ENCODE results near the gene TUT4. TPM values are rescaled to one million over a fixed set of nuclear protein-coding genes. Genes with fewer than 3 reads are reported as not detected.

TUT4 gene
- total and polyA plus RNA-seq, 2 experiments from 2014 or later: 37.9 to 58.0 TPM

GRCh38 chr1:52479076-52479475, 73.8 kb downstream of the TUT4 start:
- Histone ChIP-seq H4K20me1 (ENCODE audit: insufficient read depth, poor library complexity, severe bottlenecking) (no peaks in the 10 kb centered on the region), H3K36me3 (replicated peaks; ENCODE audit: insufficient read depth, low read depth) (no peaks in the 10 kb centered on the region)

DNA sequence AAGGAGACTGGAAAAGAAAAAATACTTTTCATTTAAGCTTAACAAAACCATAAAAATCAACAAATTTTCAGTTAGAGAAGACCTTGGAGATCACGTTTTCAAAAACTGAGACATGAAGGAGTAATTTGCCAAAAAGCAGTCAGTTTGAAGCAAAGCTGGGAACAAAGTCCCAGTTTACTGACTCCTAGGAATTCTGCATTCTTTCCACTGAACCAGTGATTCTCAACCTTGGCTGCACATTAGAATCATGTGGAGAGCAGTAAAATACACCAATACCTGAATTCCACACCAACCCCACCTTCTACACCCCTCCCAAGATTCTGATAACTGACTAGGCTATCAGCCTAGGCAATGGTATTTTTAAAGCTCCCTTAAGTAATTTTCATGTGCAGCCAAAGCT, 75.0 kb downstream of the TUT4 start:
- TF ChIP-seq, protein P1, sequence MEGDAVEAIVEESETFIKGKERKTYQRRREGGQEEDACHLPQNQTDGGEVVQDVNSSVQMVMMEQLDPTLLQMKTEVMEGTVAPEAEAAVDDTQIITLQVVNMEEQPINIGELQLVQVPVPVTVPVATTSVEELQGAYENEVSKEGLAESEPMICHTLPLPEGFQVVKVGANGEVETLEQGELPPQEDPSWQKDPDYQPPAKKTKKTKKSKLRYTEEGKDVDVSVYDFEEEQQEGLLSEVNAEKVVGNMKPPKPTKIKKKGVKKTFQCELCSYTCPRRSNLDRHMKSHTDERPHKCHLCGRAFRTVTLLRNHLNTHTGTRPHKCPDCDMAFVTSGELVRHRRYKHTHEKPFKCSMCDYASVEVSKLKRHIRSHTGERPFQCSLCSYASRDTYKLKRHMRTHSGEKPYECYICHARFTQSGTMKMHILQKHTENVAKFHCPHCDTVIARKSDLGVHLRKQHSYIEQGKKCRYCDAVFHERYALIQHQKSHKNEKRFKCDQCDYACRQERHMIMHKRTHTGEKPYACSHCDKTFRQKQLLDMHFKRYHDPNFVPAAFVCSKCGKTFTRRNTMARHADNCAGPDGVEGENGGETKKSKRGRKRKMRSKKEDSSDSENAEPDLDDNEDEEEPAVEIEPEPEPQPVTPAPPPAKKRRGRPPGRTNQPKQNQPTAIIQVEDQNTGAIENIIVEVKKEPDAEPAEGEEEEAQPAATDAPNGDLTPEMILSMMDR (IDR thresholded peaks at IDR 0.05; ENCODE audit: poor library complexity): no peak
- no peak for TF ChIP-seq EZH2 (IDR thresholded peaks at IDR 0.05; ENCODE audit: borderline replicate concordance)
- no peak for TF ChIP-seq EZH2phosphoT487 (IDR thresholded peaks at IDR 0.05; ENCODE audit: low read depth, severe bottlenecking, unreplicated experiment)
- 83% methylated on average over 1 of the region's 1 CpG for WGBS (ENCODE audit: low lambda C conversion rate, missing lambda C conversion rate)

More at GRCh38 chr1:52479076-52479475, 73.8 kb downstream of the TUT4 start:
- Histone ChIP-seq H3K4me2 (no peak overlapping the region), H3K27me3 (no peaks in the 10 kb centered on the region), H2AFZ (no peak overlapping the region), H3K4me3 (no peak overlapping the region), H3K27ac (no peak overlapping the region), H3K4me1 (ENCODE audit: insufficient read depth) (no peaks in the 10 kb centered on the region), H3K9me3 (ENCODE audit: low read depth) (no peaks in the 10 kb centered on the region), H3K79me2 (no peaks in the 10 kb centered on the region), H3K9me2 (replicated peaks; ENCODE audit: insufficient read depth) (no peaks in the 10 kb centered on the region)
- 98% methylated on average over 2 of the region's 2 CpGs for WGBS (ENCODE audit: low lambda C conversion rate, missing lambda C conversion rate)
- TF ChIP-seq EZH2 (IDR thresholded peaks at IDR 0.05; ENCODE audit: borderline replicate concordance) (no peak), EZH2phosphoT487 (IDR thresholded peaks at IDR 0.05; ENCODE audit: low read depth, severe bottlenecking, unreplicated experiment) (no peak)
- TF ChIP-seq, protein P1 (IDR thresholded peaks at IDR 0.05; ENCODE audit: poor library complexity): no peak
- DNase-seq (ENCODE audit: low spot score): no peak

DNA sequence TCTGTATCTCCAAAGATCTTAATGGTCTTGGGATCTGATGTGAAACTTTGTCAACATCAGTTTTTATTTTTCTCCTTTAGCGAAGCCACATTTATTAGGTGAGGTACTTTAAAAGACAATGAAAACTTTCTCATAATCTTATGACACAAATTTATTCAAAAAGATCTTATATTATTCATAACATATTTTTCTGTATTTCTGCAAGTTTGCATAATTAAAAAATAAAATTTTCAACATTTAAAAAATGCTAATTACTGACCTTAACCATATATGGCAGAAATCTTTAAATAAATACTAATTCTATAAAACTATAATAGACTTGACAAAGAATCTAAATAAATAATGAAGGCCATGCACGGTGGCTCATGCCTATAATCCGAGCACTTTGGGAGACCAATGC, 75.9 kb downstream of the TUT4 start:
- no peak overlapping the region for H2AFZ ChIP-seq
- H3K27ac ChIP-seq: no peak overlapping the region
- H3K36me3 ChIP-seq (replicated peaks; ENCODE audit: insufficient read depth, low read depth): no peaks in the 10 kb centered on the region
- TF ChIP-seq EZH2phosphoT487 (IDR thresholded peaks at IDR 0.05; ENCODE audit: low read depth, severe bottlenecking, unreplicated experiment): no peak
- no peaks in the 10 kb centered on the region for H3K79me2 ChIP-seq
- no peak for DNase-seq (ENCODE audit: low spot score)
- no peak overlapping the region for H3K4me2 ChIP-seq
- no peak overlapping the region for H3K4me3 ChIP-seq
- 90% methylated on average over 3 of the region's 3 CpGs for WGBS (ENCODE audit: low lambda C conversion rate, missing lambda C conversion rate)
- no peaks in the 10 kb centered on the region for H3K27me3 ChIP-seq
- H4K20me1 ChIP-seq (ENCODE audit: insufficient read depth, poor library complexity, severe bottlenecking): no peaks in the 10 kb centered on the region
- H3K4me1 ChIP-seq (ENCODE audit: insufficient read depth): no peaks in the 10 kb centered on the region
- no peaks in the 10 kb centered on the region for H3K9me3 ChIP-seq (ENCODE audit: low read depth)
- H3K9me2 ChIP-seq (replicated peaks; ENCODE audit: insufficient read depth): no peaks in the 10 kb centered on the region

More for the DNA sequence above, 75.0 kb downstream of the TUT4 start:
- Histone ChIP-seq H2AFZ (no peak overlapping the region), H3K4me3 (no peak overlapping the region), H3K27me3 (no peaks in the 10 kb centered on the region), H3K4me2 (no peak overlapping the region), H3K9me3 (ENCODE audit: low read depth) (no peaks in the 10 kb centered on the region), H3K36me3 (replicated peaks; ENCODE audit: insufficient read depth, low read depth) (no peaks in the 10 kb centered on the region), H4K20me1 (ENCODE audit: insufficient read depth, poor library complexity, severe bottlenecking) (no peaks in the 10 kb centered on the region), H3K27ac (no peak overlapping the region), H3K9me2 (replicated peaks; ENCODE audit: insufficient read depth) (no peaks in the 10 kb centered on the region), H3K4me1 (ENCODE audit: insufficient read depth) (no peaks in the 10 kb centered on the region), H3K79me2 (no peaks in the 10 kb centered on the region)
- no peak for DNase-seq (ENCODE audit: low spot score)

DNA sequence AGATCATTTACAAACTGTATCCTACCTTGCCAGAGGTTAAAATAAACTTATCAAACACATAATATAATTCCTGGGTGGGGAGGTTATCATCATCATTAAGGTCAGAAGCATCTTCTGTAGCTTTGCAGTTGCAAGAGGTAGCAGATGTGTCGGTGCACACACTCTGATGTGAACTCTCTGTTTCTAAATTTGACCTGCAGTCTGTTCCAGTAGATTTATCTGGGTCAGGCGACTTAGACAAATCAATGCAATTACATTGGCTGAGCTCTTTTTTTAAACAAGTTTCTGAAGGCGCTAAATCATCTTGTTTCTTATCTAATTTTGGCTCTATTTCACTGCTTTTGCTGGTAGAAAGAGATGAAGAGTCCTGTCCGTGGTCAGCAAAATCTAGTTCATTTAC, 78.1 kb downstream of the TUT4 start:
- Histone ChIP-seq H3K4me2 (no peak overlapping the region), H3K27me3 (no peaks in the 10 kb centered on the region), H3K27ac (no peak overlapping the region), H3K4me3 (no peak overlapping the region), H3K9me3 (ENCODE audit: low read depth) (no peaks in the 10 kb centered on the region), H3K4me1 (ENCODE audit: insufficient read depth) (no peaks in the 10 kb centered on the region), H2AFZ (no peak overlapping the region), H3K9me2 (replicated peaks; ENCODE audit: insufficient read depth) (no peaks in the 10 kb centered on the region), H3K36me3 (replicated peaks; ENCODE audit: insufficient read depth, low read depth) (no peaks in the 10 kb centered on the region), H3K79me2 (peaks cover 2% of the 10 kb centered on the region), H4K20me1 (ENCODE audit: insufficient read depth, poor library complexity, severe bottlenecking) (no peaks in the 10 kb centered on the region)
- TF ChIP-seq EZH2phosphoT487 (IDR thresholded peaks at IDR 0.05; ENCODE audit: low read depth, severe bottlenecking, unreplicated experiment) (no peak), EZH2 (IDR thresholded peaks at IDR 0.05; ENCODE audit: borderline replicate concordance) (no peak)
- TF ChIP-seq, protein P1 (IDR thresholded peaks at IDR 0.05; ENCODE audit: poor library complexity): no peak
- no peak for DNase-seq (ENCODE audit: low spot score)
- 92% methylated on average over 4 of the region's 4 CpGs for WGBS (ENCODE audit: low lambda C conversion rate, missing lambda C conversion rate)
